Skeletal muscle tissue (tissue), 4 donors: ENCODE data around the gene HRK. TPM values are rescaled to one million over a fixed set of nuclear protein-coding genes. Genes with fewer than 3 reads are reported as not detected.

Source experiments
- H3K27ac ChIP-seq: one replicate; pipeline ENCODE4 v1.7.0; 2013; ENCODE audit warnings: mild to moderate bottlenecking, low read depth, low read length, inconsistent platforms
- H3K27me3 ChIP-seq, 3 donors: one replicate each; pipeline ENCODE4 v1.7.0; 2013; ENCODE audit warnings: low read length in 3 of 3; ENCODE audit not compliant: control insufficient read depth in 3 of 3, insufficient read depth in 3 of 3
- H3K36me3 ChIP-seq, 3 donors: one replicate each; pipeline ENCODE4 v1.7.0; 2013; ENCODE audit warnings: low read length in 3 of 3; ENCODE audit not compliant: control insufficient read depth in 3 of 3, insufficient read depth in 3 of 3
- H3K4me1 ChIP-seq, 3 donors: one replicate each; pipeline ENCODE4 v1.7.0; 2013; ENCODE audit warnings: low read length in 3 of 3, mild to moderate bottlenecking in 3 of 3; ENCODE audit not compliant: control insufficient read depth in 3 of 3, insufficient read depth in 3 of 3
- H3K4me3 ChIP-seq, 3 donors: one replicate each; pipeline ENCODE4 v1.7.0; 2013; ENCODE audit warnings: low read length in 3 of 3
- H3K9ac ChIP-seq, 3 donors: one replicate each; pipeline ENCODE4 v1.7.0; 2013; ENCODE audit warnings: low read length in 3 of 3, mild to moderate bottlenecking in 3 of 3, moderate library complexity in 2 of 3, low read depth in 1 of 3
- H3K9me3 ChIP-seq, 3 donors: one replicate each; pipeline ENCODE4 v1.7.0; 2013; ENCODE audit warnings: low read length in 3 of 3; ENCODE audit not compliant: control insufficient read depth in 3 of 3
- total RNA-seq: library from RNA; depleted of rRNA; stranded (reverse); fragments of >200 nt; gene quantifications from one replicate; pipeline ENCODE4 v1.2.3, GENCODE V29; 2014
- donor health status: Osteomylitis.

Gene HRK
- total RNA-seq, 1 donor from 2014 or later, result 0.52 TPM

GRCh38 chr12:116901612-116902011 is 20.4 kb upstream of the HRK start:
- peaks cover 12 to 22% (median 14%) of the 10 kb centered on the region in 3 donors for H3K27me3 ChIP-seq
- no peak overlapping the region for H3K4me3 ChIP-seq
- H3K9ac ChIP-seq, result no peak overlapping the region
- H3K4me1 ChIP-seq, result no peaks in the 10 kb centered on the region
- H3K27ac ChIP-seq, result no peak overlapping the region
- no peaks in the 10 kb centered on the region for H3K36me3 ChIP-seq
- no peaks in the 10 kb centered on the region for H3K9me3 ChIP-seq

- H3K4me1 ChIP-seq, result no peaks in the 10 kb centered on the region
- peaks cover 12 to 26% (median 16%) of the 10 kb centered on the region in 3 donors for H3K27me3 ChIP-seq
These were observed 17.4 kb upstream of the HRK start for GRCh38 chr12:116898669-116899068.

GRCh38 chr12:116897476-116897875 is 16.2 kb upstream of the HRK start:
- no peaks in the 10 kb centered on the region for H3K36me3 ChIP-seq
- no peaks in the 10 kb centered on the region for H3K4me1 ChIP-seq
- peaks cover 12 to 26% (median 16%) of the 10 kb centered on the region in 3 donors for H3K27me3 ChIP-seq
- no peak overlapping the region for H3K9ac ChIP-seq
- no peak overlapping the region for H3K27ac ChIP-seq
- H3K4me3 ChIP-seq, result no peak overlapping the region
- H3K9me3 ChIP-seq, result no peaks in the 10 kb centered on the region

More at GRCh38 chr12:116898669-116899068, 17.4 kb upstream of the HRK start:
- H3K9me3 ChIP-seq, result no peaks in the 10 kb centered on the region
- no peak overlapping the region for H3K4me3 ChIP-seq
- no peak overlapping the region for H3K9ac ChIP-seq
- H3K36me3 ChIP-seq, result no peaks in the 10 kb centered on the region
- no peak overlapping the region for H3K27ac ChIP-seq

- Histone ChIP-seq H3K9ac (no peak overlapping the region), H3K27ac (no peak overlapping the region), H3K9me3 (no peaks in the 10 kb centered on the region), H3K27me3 (peaks cover 12 to 26% (median 16%) of the 10 kb centered on the region in 3 donors), H3K4me1 (no peaks in the 10 kb centered on the region), H3K4me3 (no peak overlapping the region), H3K36me3 (no peaks in the 10 kb centered on the region)
These were observed 15.2 kb upstream of the HRK start for GRCh38 chr12:116896411-116896924.

GRCh38 chr12:116894913-116895312 is 13.7 kb upstream of the HRK start:
- H3K27ac ChIP-seq, result no peak overlapping the region
- peaks cover 6 to 19% (median 11%) of the 10 kb centered on the region in 3 donors for H3K27me3 ChIP-seq

GRCh38 chr12:116892349-116893140 is 11.3 kb upstream of the HRK start:
- Histone ChIP-seq H3K36me3 (no peaks in the 10 kb centered on the region), H3K4me1 (no peaks in the 10 kb centered on the region), H3K27me3 (peaks cover 1 to 9% (median 2%) of the 10 kb centered on the region in 3 donors), H3K4me3 (no peak overlapping the region), H3K9me3 (no peaks in the 10 kb centered on the region), H3K9ac (no peak overlapping the region), H3K27ac (no peak overlapping the region)

More at GRCh38 chr12:116894913-116895312, 13.7 kb upstream of the HRK start:
- no peak overlapping the region for H3K9ac ChIP-seq
- no peaks in the 10 kb centered on the region for H3K4me1 ChIP-seq
- no peaks in the 10 kb centered on the region for H3K9me3 ChIP-seq
- H3K4me3 ChIP-seq, result no peak overlapping the region
- H3K36me3 ChIP-seq, result no peaks in the 10 kb centered on the region

- no peak overlapping the region for H3K27ac ChIP-seq
- H3K27me3 ChIP-seq, result peaks cover 0 to 5% (median 0%) of the 10 kb centered on the region in 3 donors
- no peak overlapping the region for H3K9ac ChIP-seq
- H3K4me1 ChIP-seq, result no peaks in the 10 kb centered on the region
- no peaks in the 10 kb centered on the region for H3K36me3 ChIP-seq
- no peaks in the 10 kb centered on the region for H3K9me3 ChIP-seq
- H3K4me3 ChIP-seq, result no peak overlapping the region
These were observed 9.8 kb upstream of the HRK start for GRCh38 chr12:116891019-116891418.

- no peak overlapping the region for H3K4me3 ChIP-seq
- no peaks in the 10 kb centered on the region for H3K9me3 ChIP-seq
These were observed 9.1 kb upstream of the HRK start for GRCh38 chr12:116890330-116890729.

GRCh38 chr12:116887897-116888296 is 6.7 kb upstream of the HRK start:
- no peak overlapping the region for H3K9ac ChIP-seq
- no peaks in the 10 kb centered on the region for H3K9me3 ChIP-seq
- no peak overlapping the region for H3K4me3 ChIP-seq
- H3K36me3 ChIP-seq, result no peaks in the 10 kb centered on the region
- no peaks in the 10 kb centered on the region for H3K4me1 ChIP-seq
- no peak overlapping the region for H3K27ac ChIP-seq
- H3K27me3 ChIP-seq, result peaks cover under 1 to 10% (median 5%) of the 10 kb centered on the region in 3 donors

More at GRCh38 chr12:116890330-116890729, 9.1 kb upstream of the HRK start:
- Histone ChIP-seq H3K27me3 (peaks cover 0 to 5% (median 0%) of the 10 kb centered on the region in 3 donors), H3K9ac (no peak overlapping the region), H3K27ac (no peak overlapping the region), H3K36me3 (no peaks in the 10 kb centered on the region), H3K4me1 (no peaks in the 10 kb centered on the region)

GRCh38 chr12:116887244-116887643 is 6.0 kb upstream of the HRK start:
- peaks cover 7 to 12% (median 11%) of the 10 kb centered on the region in 3 donors for H3K27me3 ChIP-seq
- no peaks in the 10 kb centered on the region for H3K9me3 ChIP-seq
- no peak overlapping the region for H3K4me3 ChIP-seq
- no peak overlapping the region for H3K27ac ChIP-seq
- H3K9ac ChIP-seq, result no peak overlapping the region
- peaks cover 0 to 2% (median under 1%) of the 10 kb centered on the region in 3 donors for H3K4me1 ChIP-seq
- H3K36me3 ChIP-seq, result no peaks in the 10 kb centered on the region
